ENCODE data around the gene RHOBTB3. TPM values are rescaled to one million over a fixed set of nuclear protein-coding genes. Genes with fewer than 3 reads are reported as not detected.

RHOBTB3 gene
- total RNA-seq, 4 donors from 2014 or later = 4.7 to 59.3 (median 13.6) TPM

DNA sequence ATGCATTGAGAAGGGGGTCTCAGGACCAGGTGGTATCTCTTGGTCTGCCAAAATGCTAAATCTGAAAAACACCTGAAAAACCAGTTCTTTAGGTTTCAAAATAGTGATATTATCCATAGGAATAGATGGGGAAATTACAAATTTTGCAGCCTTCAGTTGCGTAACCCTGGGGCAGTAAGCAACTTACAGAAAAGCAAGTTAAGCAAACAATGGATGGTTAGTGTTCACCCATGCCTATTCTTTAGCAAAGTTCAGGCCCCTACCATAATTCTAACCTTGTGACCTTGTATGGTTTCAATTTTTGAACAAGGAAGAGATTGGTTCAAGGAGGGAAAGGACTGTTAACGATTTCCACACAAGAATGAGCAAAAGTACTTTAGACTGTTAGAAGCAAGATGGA lies 66.9 kb downstream of the RHOBTB3 start:
- H3K27ac ChIP-seq = no peak overlapping the region
- TF ChIP-seq CTCF (IDR thresholded peaks at IDR 0.05) (no peak), POLR2A (IDR thresholded peaks at IDR 0.05) (no peak)
- H3K4me1 ChIP-seq = peaks cover 0 to 5% (median 0%) of the 10 kb centered on the region in 3 donors
- intact Hi-C loops (cut with DNase I) = no loop called here
- H3K36me3 ChIP-seq = no peaks in the 10 kb centered on the region
- no peaks in the 10 kb centered on the region for H3K9me3 ChIP-seq
- no peaks in the 10 kb centered on the region for H3K27me3 ChIP-seq
- DNase-seq = no peak
- 78 to 93% methylated on average over 2 of the region's 2 CpGs for WGBS, 2 donors
- no peak overlapping the region for H3K4me3 ChIP-seq

GRCh38 chr5:95798545-95798944 lies 67.4 kb downstream of the RHOBTB3 start:
- Histone ChIP-seq H3K9me3 (no peaks in the 10 kb centered on the region), H3K4me3 (no peak overlapping the region), H3K36me3 (no peaks in the 10 kb centered on the region), H3K4me1 (peaks cover 0 to 5% (median 0%) of the 10 kb centered on the region in 3 donors), H3K27ac (no peak overlapping the region), H3K27me3 (no peaks in the 10 kb centered on the region)
- no peak for TF ChIP-seq CTCF (IDR thresholded peaks at IDR 0.05)
- no peak for TF ChIP-seq POLR2A (IDR thresholded peaks at IDR 0.05)
- intact Hi-C loops (cut with DNase I) = no loop called here
- no peak for DNase-seq

DNA sequence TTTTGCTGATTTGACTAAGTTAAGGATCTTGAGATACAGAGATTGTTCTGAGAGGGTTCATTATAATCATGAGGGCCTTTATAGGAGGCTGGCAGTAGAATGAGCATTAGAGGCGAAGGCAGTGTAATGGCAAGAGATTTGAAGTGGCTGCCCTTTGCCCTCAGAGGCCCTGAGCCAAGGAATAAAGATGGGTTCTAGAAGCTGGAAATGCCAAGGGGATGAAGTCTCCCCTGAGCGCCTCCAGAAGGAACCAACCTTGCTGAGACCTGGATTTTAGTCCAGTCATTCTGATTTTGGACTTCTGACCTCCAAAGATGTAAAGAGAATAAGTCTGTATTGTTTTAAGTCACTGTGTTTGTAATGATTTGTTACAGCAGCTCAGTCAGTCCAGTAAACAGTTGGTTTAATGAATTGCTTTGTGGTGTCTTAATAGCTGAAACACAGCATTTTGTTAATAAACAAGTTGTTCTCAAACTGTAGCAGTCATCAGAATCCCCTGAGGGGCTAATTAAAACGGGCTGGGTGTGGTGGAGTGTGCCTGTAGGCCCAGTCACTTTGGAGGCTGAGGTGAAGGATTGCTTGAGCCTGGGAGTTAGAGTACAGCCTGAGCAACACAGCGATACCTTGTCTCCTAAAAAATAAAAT lies 68.2 kb downstream of the RHOBTB3 start:
- WGBS, 2 donors = 75 to 84% methylated on average over 3 to 4 of the region's 4 CpGs
- H3K9me3 ChIP-seq = no peaks in the 10 kb centered on the region
- TF ChIP-seq CTCF (IDR thresholded peaks at IDR 0.05) = no peak
- TF ChIP-seq POLR2A (IDR thresholded peaks at IDR 0.05) = no peak
- no peaks in the 10 kb centered on the region for H3K36me3 ChIP-seq
- DNase-seq = no peak
- peaks cover 0 to 5% (median 0%) of the 10 kb centered on the region in 3 donors for H3K4me1 ChIP-seq
- intact Hi-C loops (cut with DNase I) = no loop called here
- H3K27me3 ChIP-seq = no peaks in the 10 kb centered on the region
- H3K27ac ChIP-seq = no peak overlapping the region
- H3K4me3 ChIP-seq = no peak overlapping the region

DNA sequence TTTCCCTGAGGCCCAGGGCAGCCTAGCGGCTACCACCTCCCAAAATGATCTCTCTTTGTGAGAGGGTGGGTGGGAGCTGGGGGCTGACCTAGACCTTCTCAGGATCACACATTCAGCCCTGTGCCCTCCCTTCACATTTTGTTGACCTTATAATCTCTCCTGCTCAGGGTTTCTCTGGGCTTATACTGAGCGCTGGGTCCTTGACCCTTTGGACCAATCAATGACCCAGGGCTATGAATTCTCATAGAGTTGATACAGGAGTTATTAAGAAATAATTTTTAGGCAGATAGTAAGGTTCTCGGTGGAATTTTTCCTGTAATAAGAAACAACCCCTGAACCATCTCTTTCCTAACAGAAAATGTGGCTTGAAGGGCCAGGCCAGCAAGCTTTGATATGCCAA lies 69.4 kb downstream of the RHOBTB3 start:
- Histone ChIP-seq H3K27ac (no peak overlapping the region), H3K4me1 (peaks cover 0 to 5% (median 0%) of the 10 kb centered on the region in 3 donors), H3K27me3 (no peaks in the 10 kb centered on the region), H3K4me3 (no peak overlapping the region), H3K36me3 (no peaks in the 10 kb centered on the region), H3K9me3 (no peaks in the 10 kb centered on the region)
- WGBS, 2 donors = 96 to 97% methylated on average over 2 to 3 of the region's 3 CpGs
- DNase-seq = no peak
- intact Hi-C loops (cut with DNase I) = no loop called here
- TF ChIP-seq CTCF (IDR thresholded peaks at IDR 0.05) (no peak), POLR2A (IDR thresholded peaks at IDR 0.05) (no peak)

- no peaks in the 10 kb centered on the region for H3K27me3 ChIP-seq
- WGBS, 2 donors = 41 to 45% methylated on average over 2 of the region's 2 CpGs
- peaks cover 0 to 5% (median 0%) of the 10 kb centered on the region in 3 donors for H3K4me1 ChIP-seq
- no peak for TF ChIP-seq POLR2A (IDR thresholded peaks at IDR 0.05)
- TF ChIP-seq CTCF (IDR thresholded peaks at IDR 0.05) = no peak
- no peak overlapping the region for H3K27ac ChIP-seq
- H3K9me3 ChIP-seq = no peaks in the 10 kb centered on the region
- H3K4me3 ChIP-seq = no peak overlapping the region
- intact Hi-C loops (cut with DNase I) = no loop called here
- DNase-seq = no peak
- no peaks in the 10 kb centered on the region for H3K36me3 ChIP-seq
Observed at GRCh38 chr5:95801532-95801931, 70.4 kb downstream of the RHOBTB3 start.
